Activated CD4-positive, alpha-beta T cell treated with anti-CD3 and anti-CD28 coated beads for 48 hours (primary cell): ENCODE measurements around the gene MID2.
A peak's percentile ranks its signal among the peaks of the same experiment; 100 is the strongest.
"Not testable (repeated sequence)": the region's sequence is repeated elsewhere in the genome, so short reads cannot be mapped to it uniquely, and the experiment has no call there.

ENCODE experiments used
- DNase-seq: peaks from one replicate; pipeline ENCODE4 v3.0.0-alpha.2; 2020

MID2 gene

GRCh38 chrX:107825698-107826237, at the start of gene MID2:
MID2 (plus strand) TSS chrX:107825866; CDS start chrX:107826427, 561 bp downstream.
- DNase-seq, result peak; percentile 70

- DNase-seq, result peak; percentile 84
These were observed 48.8 kb upstream of the MID2 start for GRCh38 chrX:107776649-107777535.

GRCh38 chrX:107777536-107777832, 48.2 kb upstream of the MID2 start, which contains the start of gene NCBP2L:
NCBP2L (plus strand) TSS chrX:107777733; CDS start chrX:107794221, 16,488 bp downstream.
- no peak for DNase-seq

- DNase-seq, result no peak
These were observed 45.1 kb upstream of the MID2 start for GRCh38 chrX:107780525-107780924.

GRCh38 chrX:107787827-107788226, 37.8 kb upstream of the MID2 start:
- DNase-seq, result no peak

GRCh38 chrX:107804427-107804826, 21.2 kb upstream of the MID2 start:
- no peak for DNase-seq

GRCh38 chrX:107805179-107805578, 20.5 kb upstream of the MID2 start:
- DNase-seq, result no peak

- not testable (repeated sequence) for DNase-seq
These were observed 15.6 kb upstream of the MID2 start for GRCh38 chrX:107810053-107810452.

GRCh38 chrX:107818900-107819521, 6.7 kb upstream of the MID2 start:
- no peak for DNase-seq

GRCh38 chrX:107823042-107823441, 2.6 kb upstream of the MID2 start:
- DNase-seq, result no peak

GRCh38 chrX:107823456-107823855, 2.2 kb upstream of the MID2 start:
- no peak for DNase-seq

GRCh38 chrX:107826238-107827029, 768 bp downstream of the MID2 start:
- peak; percentile 43 for DNase-seq

- no peak for DNase-seq
These were observed 1.6 kb downstream of the MID2 start for GRCh38 chrX:107827030-107827831.

GRCh38 chrX:107827852-107828251, 2.2 kb downstream of the MID2 start:
- peak; percentile 25 for DNase-seq

- DNase-seq, result no peak
These were observed 4.2 kb downstream of the MID2 start for GRCh38 chrX:107829878-107830277.

GRCh38 chrX:107831071-107831730, 5.5 kb downstream of the MID2 start:
- no peak for DNase-seq

GRCh38 chrX:107834275-107835201, 8.9 kb downstream of the MID2 start:
- no peak for DNase-seq

- DNase-seq, result no peak
These were observed 11.3 kb downstream of the MID2 start for GRCh38 chrX:107836958-107837357.

GRCh38 chrX:107840971-107841370, 15.3 kb downstream of the MID2 start:
- no peak for DNase-seq

GRCh38 chrX:107842715-107843400, 17.2 kb downstream of the MID2 start:
- DNase-seq, result no peak
